Activated T-cell treated with anti-CD3 and anti-CD28 coated beads, Interleukin-2, amount 50 U/mL, for 72 hours (primary cell): ENCODE measurements around the gene NAE1. TPM values are rescaled to one million over a fixed set of nuclear protein-coding genes. Genes with fewer than 3 reads are reported as not detected.

Source experiments
- ATAC-seq, 2 donors: fragments of 150-1000 bp; cut with Tn5 transposase; replicated peaks in 1 of 2; 2 replicates each; pipeline ENCODE4 v1.10.0; 2021; ENCODE audit warnings: moderate library complexity in 2 of 2, mild to moderate bottlenecking in 1 of 2
- DNase-seq, 2 donors: peaks; one replicate each; pipeline ENCODE4 v3.0.0; 2021 to 2022; ENCODE audit warnings: mixed read lengths in 1 of 2
- H3K27ac Mint-ChIP-seq: one replicate; pipeline ENCODE4 v1.8.0; 2022; ENCODE audit warnings: mild to moderate bottlenecking, moderate library complexity, mixed read lengths
- H3K27me3 Mint-ChIP-seq: one replicate; pipeline ENCODE4 v1.8.0; 2022; ENCODE audit warnings: low read depth, mixed read lengths
- H3K36me3 Mint-ChIP-seq, 2 donors: one replicate each; pipeline ENCODE4 v1.8.0; 2022; ENCODE audit warnings: mixed read lengths in 2 of 2, mild to moderate bottlenecking in 1 of 2; ENCODE audit not compliant: insufficient read depth in 2 of 2
- H3K4me1 Mint-ChIP-seq: one replicate; pipeline ENCODE4 v1.8.0; 2022; ENCODE audit warnings: low read depth, mixed read lengths
- H3K4me3 Mint-ChIP-seq, 2 donors: one replicate each; pipeline ENCODE4 v1.8.0; 2022; ENCODE audit warnings: mild to moderate bottlenecking in 2 of 2, mixed read lengths in 2 of 2, moderate library complexity in 2 of 2
- H3K9me3 Mint-ChIP-seq, 2 donors: one replicate each; pipeline ENCODE4 v1.8.0; 2022; ENCODE audit warnings: mixed read lengths in 2 of 2
- total RNA-seq, 2 donors: library from RNA; stranded (reverse); gene quantifications; one replicate each; pipeline ENCODE4 v1.2.3, GENCODE V29; 2022

Gene NAE1
- total RNA-seq, 2 donors from 2014 or later = 94.5 to 100 TPM

DNA sequence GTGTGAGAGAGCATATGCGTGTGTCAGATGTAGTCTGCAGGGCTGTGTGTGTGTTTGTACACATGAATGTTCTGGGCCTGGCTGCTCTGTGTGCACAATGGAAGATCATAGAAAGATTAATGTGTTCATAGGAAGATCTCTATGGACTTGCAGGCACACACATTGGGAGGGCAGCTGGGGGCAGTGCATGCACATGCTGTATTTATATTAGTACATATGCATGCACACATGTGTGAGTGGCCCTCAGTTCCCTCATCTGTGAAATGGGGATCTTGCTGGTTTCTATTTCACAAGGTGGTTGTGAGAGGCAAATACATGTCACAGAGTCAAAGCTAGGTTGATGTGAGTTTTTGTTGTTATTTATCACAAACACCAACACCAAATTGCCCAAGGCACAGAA, 15.5 kb upstream of the NAE1 start:
- H3K9me3 Mint-ChIP-seq = no peaks in the 10 kb centered on the region
- H3K27ac Mint-ChIP-seq = no peak overlapping the region
- ATAC-seq = no peak
- peaks cover 23% of the 10 kb centered on the region for H3K4me1 Mint-ChIP-seq
- DNase-seq = no peak
- H3K27me3 Mint-ChIP-seq = peaks cover 49% of the 10 kb centered on the region
- no peak overlapping the region for H3K4me3 Mint-ChIP-seq
- no peaks in the 10 kb centered on the region for H3K36me3 Mint-ChIP-seq

DNA sequence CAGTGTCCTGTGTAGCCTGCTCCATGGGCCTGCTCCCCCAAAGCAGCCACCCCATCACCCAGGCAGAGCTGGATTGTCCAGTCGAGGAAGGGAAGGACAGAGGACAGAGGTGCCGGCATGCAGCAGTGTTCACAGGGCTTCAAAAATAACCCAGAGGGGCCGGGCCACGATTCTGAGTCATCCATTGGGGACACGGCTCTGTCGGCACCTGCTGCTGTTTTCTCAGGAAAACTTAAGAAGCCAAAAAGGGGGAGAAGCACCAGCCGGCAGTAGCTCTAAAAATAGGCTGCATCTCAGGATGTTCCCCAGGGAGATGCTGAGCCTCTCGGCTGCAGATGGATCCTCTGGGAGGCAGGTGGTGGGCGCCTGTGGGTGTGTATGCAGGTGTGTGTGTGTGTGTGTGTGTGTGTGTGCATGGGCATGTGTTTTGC, 15.0 kb upstream of the NAE1 start:
- Mint-ChIP-seq H3K4me1 (peaks cover 23% of the 10 kb centered on the region), H3K36me3 (no peaks in the 10 kb centered on the region), H3K4me3 (no peak overlapping the region), H3K27me3 (peaks cover 49% of the 10 kb centered on the region), H3K27ac (no peak overlapping the region), H3K9me3 (no peaks in the 10 kb centered on the region)
- ATAC-seq (no peak), DNase-seq (no peak)

DNA sequence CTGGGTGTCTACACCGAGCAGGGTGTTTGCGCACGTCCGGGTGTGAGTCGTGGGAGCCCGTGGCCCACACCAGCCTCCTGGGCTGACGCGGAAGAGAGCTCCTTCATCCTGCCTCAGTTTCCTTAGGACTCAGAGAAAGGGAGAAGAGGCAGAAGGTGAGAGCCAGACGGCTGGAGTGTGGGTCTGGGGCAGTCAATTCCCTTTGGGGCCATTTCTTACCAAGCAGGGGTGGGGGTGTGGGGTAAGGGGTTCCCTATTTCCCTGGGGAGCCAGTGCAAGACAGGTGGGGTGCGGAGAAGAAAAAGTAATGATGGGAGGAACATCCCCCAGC, 14.3 kb upstream of the NAE1 start:
- Mint-ChIP-seq H3K4me3 (peak overlapping the region; percentile 10 to 53), H3K27ac (no peak overlapping the region), H3K27me3 (peaks cover 51% of the 10 kb centered on the region), H3K9me3 (no peaks in the 10 kb centered on the region), H3K4me1 (peaks cover 23% of the 10 kb centered on the region), H3K36me3 (no peaks in the 10 kb centered on the region)
- ATAC-seq (peak; percentile 12 to 15), DNase-seq (no peak)

DNA sequence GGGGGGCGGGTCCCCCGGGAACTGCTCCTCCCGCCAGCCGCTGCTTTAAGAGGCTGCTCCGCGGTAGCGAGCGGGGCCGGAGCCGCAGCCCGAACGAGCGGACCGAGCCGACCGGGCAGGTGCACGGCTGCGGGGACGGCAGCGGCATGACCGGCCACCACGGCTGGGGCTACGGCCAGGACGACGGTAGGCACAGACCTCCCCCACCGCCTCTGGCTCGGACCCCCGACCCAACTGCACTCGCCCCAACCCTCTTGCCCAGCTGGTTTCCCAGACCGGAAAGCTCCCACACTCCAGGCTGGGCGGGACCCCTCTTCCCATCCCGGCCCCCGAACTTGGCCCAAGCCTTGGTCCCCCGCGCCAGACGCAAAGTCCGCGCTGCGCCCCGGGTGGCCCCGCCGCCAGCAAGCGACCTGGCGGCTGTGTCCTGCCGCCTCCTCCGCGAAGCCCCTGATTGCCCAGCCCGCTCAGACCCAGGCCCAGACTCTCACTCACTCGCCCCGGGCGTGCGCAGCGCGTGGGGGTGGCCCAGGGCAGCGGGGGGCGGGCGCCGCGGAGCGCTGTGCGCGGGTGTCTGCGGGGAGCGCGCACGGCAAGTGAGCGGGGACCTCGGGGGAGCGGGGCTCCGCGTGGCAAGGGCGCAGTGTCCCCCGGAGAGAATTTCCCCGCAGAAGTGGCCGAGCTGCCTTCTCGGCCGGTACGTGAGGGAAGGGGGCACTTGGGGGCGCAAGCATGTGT, 13.7 kb upstream of the NAE1 start, which contains the start of gene CA7:
Gene CA7, plus strand, starts transcription at position 73 of the 738 bp plus-strand sequence. Its CDS starts 74 bp downstream, at position 147.
- H3K9me3 Mint-ChIP-seq = no peaks in the 10 kb centered on the region
- ATAC-seq = peak; percentile 53 to 57
- H3K4me1 Mint-ChIP-seq = peaks cover 23% of the 10 kb centered on the region
- H3K36me3 Mint-ChIP-seq = no peaks in the 10 kb centered on the region
- H3K4me3 Mint-ChIP-seq = peak within 1 kb of the TSS; percentile 70 to 84
- peaks cover 55% of the 10 kb centered on the region for H3K27me3 Mint-ChIP-seq
- DNase-seq = no peak
- no peak within 1 kb of the TSS for H3K27ac Mint-ChIP-seq

- ATAC-seq = no peak
- H3K4me3 Mint-ChIP-seq = peak overlapping the region; percentile 70 to 84
- no peaks in the 10 kb centered on the region for H3K36me3 Mint-ChIP-seq
- H3K9me3 Mint-ChIP-seq = no peaks in the 10 kb centered on the region
- no peak for DNase-seq
- peaks cover 61% of the 10 kb centered on the region for H3K27me3 Mint-ChIP-seq
- H3K27ac Mint-ChIP-seq = no peak overlapping the region
- H3K4me1 Mint-ChIP-seq = peaks cover 23% of the 10 kb centered on the region
Observed at GRCh38 chr16:66844009-66844341, 13.2 kb upstream of the NAE1 start.

GRCh38 chr16:66843191-66843590, 12.4 kb upstream of the NAE1 start:
- Mint-ChIP-seq H3K27me3 (peaks cover 69% of the 10 kb centered on the region), H3K4me1 (peaks cover 19% of the 10 kb centered on the region), H3K27ac (no peak overlapping the region), H3K9me3 (peaks cover 0 to 1% of the 10 kb centered on the region in 2 donors), H3K36me3 (no peaks in the 10 kb centered on the region), H3K4me3 (peak overlapping the region; percentile 29 to 38)
- DNase-seq = no peak
- ATAC-seq = no peak

DNA sequence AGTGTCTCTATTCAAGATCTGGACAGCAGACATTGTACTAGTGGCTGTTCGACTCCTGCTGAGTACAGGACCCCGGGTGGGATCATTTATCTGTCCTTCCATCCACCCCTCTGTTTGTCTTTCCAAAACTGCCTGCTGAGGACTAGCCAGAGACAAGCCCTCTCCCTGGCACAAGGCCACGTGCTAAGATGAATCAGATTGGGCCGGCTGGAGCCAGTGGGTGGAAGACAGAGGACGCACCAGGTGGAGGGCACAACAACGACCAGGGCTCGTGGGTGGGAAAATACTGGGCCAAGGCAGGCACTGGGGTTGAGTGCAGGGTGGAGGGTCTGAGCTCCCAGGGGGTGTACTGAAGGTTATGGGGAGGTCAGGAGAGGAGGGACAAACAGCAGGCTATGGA, 12.0 kb upstream of the NAE1 start:
- DNase-seq (no peak), ATAC-seq (no peak)
- no peak overlapping the region for H3K27ac Mint-ChIP-seq
- peaks cover 17% of the 10 kb centered on the region for H3K4me1 Mint-ChIP-seq
- peaks cover 70% of the 10 kb centered on the region for H3K27me3 Mint-ChIP-seq
- no peak overlapping the region for H3K4me3 Mint-ChIP-seq
- peaks cover 0 to 1% of the 10 kb centered on the region in 2 donors for H3K9me3 Mint-ChIP-seq
- no peaks in the 10 kb centered on the region for H3K36me3 Mint-ChIP-seq

DNA sequence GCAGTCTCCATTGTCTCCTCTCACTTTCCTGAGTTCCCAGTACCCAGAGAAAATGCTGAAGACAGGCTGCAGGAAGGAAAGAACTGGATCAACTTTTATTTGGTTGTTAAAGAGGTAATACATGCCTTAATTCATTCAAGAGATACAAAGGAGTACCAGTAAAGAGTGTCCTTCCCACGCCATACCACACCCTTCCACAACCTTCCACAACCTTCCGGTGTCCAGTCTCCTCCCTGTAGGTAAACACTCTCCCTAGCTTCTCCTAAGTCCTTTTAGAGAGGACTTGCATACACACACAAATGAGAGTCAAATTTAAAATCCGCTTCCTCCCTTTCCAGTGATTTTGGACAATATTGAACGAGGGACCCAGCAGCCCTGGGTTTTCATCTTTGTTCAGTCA, 10.6 kb upstream of the NAE1 start:
- H3K27me3 Mint-ChIP-seq = peaks cover 57% of the 10 kb centered on the region
- peaks cover 0 to 1% of the 10 kb centered on the region in 2 donors for H3K9me3 Mint-ChIP-seq
- DNase-seq = no peak
- H3K4me3 Mint-ChIP-seq = no peak overlapping the region
- no peak overlapping the region for H3K27ac Mint-ChIP-seq
- H3K36me3 Mint-ChIP-seq = no peaks in the 10 kb centered on the region
- H3K4me1 Mint-ChIP-seq = peaks cover 11% of the 10 kb centered on the region
- ATAC-seq = no peak

GRCh38 chr16:66840883-66841282, 10.1 kb upstream of the NAE1 start:
- Mint-ChIP-seq H3K9me3 (peaks cover 0 to 1% of the 10 kb centered on the region in 2 donors), H3K4me3 (no peak overlapping the region), H3K27ac (no peak overlapping the region), H3K4me1 (peaks cover 11% of the 10 kb centered on the region), H3K36me3 (no peaks in the 10 kb centered on the region), H3K27me3 (peaks cover 52% of the 10 kb centered on the region)
- no peak for DNase-seq
- no peak for ATAC-seq

DNA sequence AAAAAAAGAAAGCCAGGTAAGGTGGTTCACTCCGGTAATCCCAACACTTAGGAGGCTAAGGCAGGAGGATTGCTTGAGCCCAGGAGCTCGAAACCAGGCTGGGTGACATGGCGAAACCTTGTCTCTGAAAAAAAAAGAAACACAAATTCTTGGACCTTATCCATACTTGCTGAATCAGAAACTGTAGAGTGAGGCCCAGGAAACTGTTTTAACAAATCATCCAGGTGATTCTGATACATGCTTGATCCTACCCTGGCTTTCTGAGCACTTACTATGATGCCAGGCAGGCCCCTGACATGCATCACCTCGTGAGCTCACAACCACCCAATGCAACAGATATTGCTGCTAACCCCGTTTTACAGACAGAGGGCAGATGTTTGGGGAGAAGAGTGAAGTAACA, 4.0 kb upstream of the NAE1 start:
- Mint-ChIP-seq H3K4me3 (no peak overlapping the region), H3K27me3 (peaks cover 16% of the 10 kb centered on the region), H3K9me3 (peaks cover 0 to 1% of the 10 kb centered on the region in 2 donors), H3K27ac (no peak overlapping the region), H3K4me1 (peaks cover 18% of the 10 kb centered on the region), H3K36me3 (no peaks in the 10 kb centered on the region)
- ATAC-seq (no peak), DNase-seq (no peak)

DNA sequence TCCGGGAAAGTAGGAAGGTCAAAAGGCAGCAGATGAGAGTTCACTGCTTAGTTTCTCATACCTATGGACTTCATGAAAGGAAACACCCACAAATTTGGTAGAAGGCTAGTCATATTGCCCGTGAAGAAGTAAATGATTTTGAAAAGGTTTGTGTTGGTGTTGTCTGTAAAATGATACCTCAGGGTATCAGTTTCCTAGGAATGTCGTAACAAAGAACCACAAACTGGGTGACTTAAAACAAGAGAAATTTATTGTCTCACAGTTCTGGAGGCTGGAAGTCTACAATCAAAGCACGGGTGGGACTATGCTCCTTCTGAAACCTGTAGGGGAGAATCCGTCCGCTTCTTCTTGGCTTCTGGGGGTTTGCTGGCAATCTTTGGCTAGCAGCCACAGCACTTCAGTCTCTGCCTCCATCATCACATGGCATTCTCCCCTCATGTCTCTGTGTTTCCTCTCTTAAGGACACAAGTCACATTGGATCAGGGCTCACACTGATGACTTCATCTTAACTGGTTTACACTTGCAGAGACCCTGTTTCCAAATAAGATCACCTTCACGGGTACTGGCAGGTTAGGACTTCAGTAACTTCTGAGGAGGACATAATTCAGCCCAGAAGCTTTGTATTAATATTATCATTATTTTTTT, 2.0 kb upstream of the NAE1 start:
- peak in 1 of 2 donors; percentile 10 for ATAC-seq
- H3K36me3 Mint-ChIP-seq = peaks cover 2 to 4% of the 10 kb centered on the region in 2 donors
- peak overlapping the region; percentile 8 for H3K27ac Mint-ChIP-seq
- DNase-seq = no peak
- H3K9me3 Mint-ChIP-seq = no peaks in the 10 kb centered on the region
- no peaks in the 10 kb centered on the region for H3K27me3 Mint-ChIP-seq
- no peak overlapping the region for H3K4me3 Mint-ChIP-seq
- peaks cover 37% of the 10 kb centered on the region for H3K4me1 Mint-ChIP-seq

GRCh38 chr16:66832190-66832589, 1.4 kb upstream of the NAE1 start:
- H3K27me3 Mint-ChIP-seq = no peaks in the 10 kb centered on the region
- peaks cover 40% of the 10 kb centered on the region for H3K4me1 Mint-ChIP-seq
- no peaks in the 10 kb centered on the region for H3K9me3 Mint-ChIP-seq
- no peak overlapping the region for H3K27ac Mint-ChIP-seq
- peaks cover 4 to 7% of the 10 kb centered on the region in 2 donors for H3K36me3 Mint-ChIP-seq
- ATAC-seq (no peak), DNase-seq (no peak)
- no peak overlapping the region for H3K4me3 Mint-ChIP-seq

DNA sequence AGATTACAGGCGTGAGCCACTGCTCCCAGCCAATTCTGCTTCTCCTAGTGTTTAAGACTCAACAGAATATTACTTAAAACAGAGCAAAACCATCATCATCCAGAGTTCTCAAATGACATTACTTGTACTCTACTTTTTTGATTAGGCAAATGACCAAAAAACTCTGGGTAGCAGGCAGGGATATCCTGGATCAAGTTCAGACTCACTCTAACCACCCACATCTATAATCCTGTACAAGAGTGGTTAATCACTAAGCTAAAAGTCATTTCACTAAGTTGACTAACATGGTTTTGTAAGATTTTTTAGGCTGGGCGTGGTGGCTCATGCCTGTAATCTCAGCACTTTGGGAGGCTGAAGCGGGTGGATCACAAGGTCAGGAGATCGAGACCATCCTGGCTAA, 6.8 kb downstream of the NAE1 start:
- no peaks in the 10 kb centered on the region for H3K9me3 Mint-ChIP-seq
- H3K4me1 Mint-ChIP-seq = peaks cover 24% of the 10 kb centered on the region
- ATAC-seq (no peak), DNase-seq (no peak)
- H3K36me3 Mint-ChIP-seq = peaks cover 7 to 33% of the 10 kb centered on the region in 2 donors
- no peak overlapping the region for H3K4me3 Mint-ChIP-seq
- no peaks in the 10 kb centered on the region for H3K27me3 Mint-ChIP-seq
- no peak overlapping the region for H3K27ac Mint-ChIP-seq

- Mint-ChIP-seq H3K36me3 (peaks cover 1 to 36% of the 10 kb centered on the region in 2 donors), H3K9me3 (no peaks in the 10 kb centered on the region), H3K27ac (no peak overlapping the region), H3K4me1 (no peaks in the 10 kb centered on the region), H3K4me3 (no peak overlapping the region), H3K27me3 (no peaks in the 10 kb centered on the region)
- DNase-seq (no peak), ATAC-seq (no peak)
Observed at GRCh38 chr16:66814734-66815133, 16.0 kb downstream of the NAE1 start.
